SK-N-SH (cell line): Measurements from ENCODE around the gene ACSBG1. TPM values are rescaled to one million over a fixed set of nuclear protein-coding genes. Genes with fewer than 3 reads are reported as not detected.

Experiments
- CTCF ChIA-PET: fragments of 300-600, 350-600 bp; formaldehyde crosslinking; extraction: SDS; loops from one replicate; lab custom pipeline; 2021; lab: Yijun Ruan, JAX
- POLR2A ChIA-PET: fragments of 350-600 bp; sonication (Branson Sonifier 250); formaldehyde crosslinking; extraction: SDS; loops from one replicate; lab custom pipeline; 2020; ENCODE audit warnings: antibody characterized with exemption, inconsistent platforms; lab: Yijun Ruan, JAX
- DNase-seq: peaks from one replicate; pipeline ENCODE4 v3.0.0; 2012
- H2AFZ ChIP-seq: fragments of 200-600 bp; sonication (generic); 2 replicates; pipeline ENCODE4 v1.8.1; 2016; ENCODE audit warnings: antibody characterized with exemption, mild to moderate bottlenecking, low read depth
- H3F3A ChIP-seq: fragments of 200-600 bp; sonication (generic); replicated peaks from 2 replicates; pipeline ENCODE3; 2016; ENCODE audit warnings: antibody characterized with exemption, mild to moderate bottlenecking; ENCODE audit not compliant: insufficient read depth
- H3K27ac ChIP-seq, 2 experiments: fragments of 200-500 bp in 1 of 2; fragments of 200-600 bp in 1 of 2; sonication (Bioruptor generic) in 1 of 2; sonication (generic), shearing (Covaris generic) in 1 of 2; 2 replicates each; pipeline versions ENCODE4 v1.5.1 to v1.6.1; 2014 to 2016; ENCODE audit warnings: low read depth in 2 of 2, inconsistent platforms in 1 of 2, low read length in 1 of 2, mild to moderate bottlenecking in 1 of 2, mixed read lengths in 1 of 2
- H3K27me3 ChIP-seq: fragments of 200-600 bp; sonication (generic), shearing (Covaris generic); 2 replicates; pipeline ENCODE4 v1.6.1; 2016; ENCODE audit warnings: mixed run types; ENCODE audit not compliant: insufficient read depth
- H3K36me3 ChIP-seq, 2 experiments: fragments of 200-500 bp in 1 of 2; fragments of 200-600 bp in 1 of 2; sonication (Bioruptor generic) in 1 of 2; sonication (generic) in 1 of 2; replicated peaks in 1 of 2; 2 replicates each; pipeline versions ENCODE3 to v1.5.1; 2014 to 2016; ENCODE audit warnings: low read length in 1 of 2, mild to moderate bottlenecking in 1 of 2; ENCODE audit not compliant: insufficient read depth in 2 of 2, control insufficient read depth in 1 of 2
- H3K4me1 ChIP-seq, 2 experiments: fragments of 200-500 bp in 1 of 2; fragments of 200-600 bp in 1 of 2; sonication (Bioruptor generic) in 1 of 2; sonication (generic), shearing (Covaris generic) in 1 of 2; 2 replicates each; pipeline versions ENCODE4 v1.5.1 to v1.6.1; 2014 to 2016; ENCODE audit warnings: low read depth in 1 of 2, low read length in 1 of 2, mixed run types in 1 of 2; ENCODE audit not compliant: insufficient read depth in 2 of 2, control insufficient read depth in 1 of 2
- H3K4me2 ChIP-seq: fragments of 200-600 bp; sonication (generic), shearing (Covaris generic); 2 replicates; pipeline ENCODE4 v1.6.1; 2017; ENCODE audit warnings: mixed run types
- H3K4me3 ChIP-seq, 2 experiments: fragments of 200-500 bp in 1 of 2; fragments of 200-600 bp in 1 of 2; sonication (Bioruptor generic) in 1 of 2; sonication (generic), shearing (Covaris generic) in 1 of 2; 2 replicates each; pipeline versions ENCODE4 v1.5.1 to v1.8.1; 2014 to 2016; ENCODE audit warnings: low read depth in 2 of 2, inconsistent platforms in 1 of 2, low read length in 1 of 2, mild to moderate bottlenecking in 1 of 2, mixed read lengths in 1 of 2, moderate library complexity in 1 of 2
- H3K79me2 ChIP-seq: fragments of 200-600 bp; sonication (generic); 2 replicates; pipeline ENCODE4 v1.8.1; 2017; ENCODE audit warnings: mild to moderate bottlenecking; ENCODE audit not compliant: insufficient read depth
- H3K9ac ChIP-seq: fragments of 200-600 bp; sonication (generic); 2 replicates; pipeline ENCODE4 v1.6.1; 2017; ENCODE audit warnings: mixed run types
- H3K9me2 ChIP-seq: fragments of 200-600 bp; sonication (generic); 2 replicates; pipeline ENCODE4 v1.6.1; 2017; ENCODE audit warnings: mixed run types
- H3K9me3 ChIP-seq: fragments of 200-600 bp; sonication (generic); 2 replicates; pipeline ENCODE4 v1.6.1; 2017; ENCODE audit warnings: mixed run types, mild to moderate bottlenecking, moderate library complexity
- H4K20me1 ChIP-seq: fragments of 200-600 bp; sonication (generic); 2 replicates; pipeline ENCODE4 v1.6.1; 2017; ENCODE audit warnings: mild to moderate bottlenecking, mixed run types; ENCODE audit not compliant: insufficient read depth
- ELF1 ChIP-seq: IDR thresholded peaks from 2 replicates; pipeline ENCODE4 v1.4.0; 2012
- EP300 ChIP-seq, 2 experiments: IDR thresholded peaks; 2 replicates each; pipeline versions ENCODE4 v1.4.0 to v1.6.1; 2012; ENCODE audit warnings: borderline replicate concordance in 1 of 2, low read depth in 1 of 2, low read length in 1 of 2
- FOSL2 ChIP-seq: IDR thresholded peaks from 2 replicates; pipeline ENCODE4 v1.4.0; 2012; ENCODE audit warnings: low read depth, mild to moderate bottlenecking, moderate library complexity, borderline replicate concordance
- FOXJ3 ChIP-seq: sonication (generic); formaldehyde crosslinking; IDR thresholded peaks from 2 replicates; pipeline ENCODE4 v1.5.1; 2020; ENCODE audit warnings: mild to moderate bottlenecking, missing genetic modification reagents
- GABPA ChIP-seq: IDR thresholded peaks from 2 replicates; pipeline ENCODE4 v1.4.0; 2012; ENCODE audit warnings: low read depth, mild to moderate bottlenecking
- GATA2 ChIP-seq: sonication (generic); formaldehyde crosslinking; IDR thresholded peaks from 2 replicates; pipeline ENCODE4 v1.5.0; 2020; ENCODE audit warnings: mild to moderate bottlenecking, missing genetic modification reagents
- JUND ChIP-seq: IDR thresholded peaks from 2 replicates; pipeline ENCODE4 v1.4.0; 2012
- MEF2A ChIP-seq: IDR thresholded peaks from 2 replicates; pipeline ENCODE4 v1.4.0; 2012; ENCODE audit warnings: low read depth, borderline replicate concordance
- RAD21 ChIP-seq: IDR thresholded peaks from 2 replicates; pipeline ENCODE4 v1.6.1; 2012; ENCODE audit warnings: mild to moderate bottlenecking, low read length
- RCOR1 ChIP-seq: fragments of 150-350 bp; IDR thresholded peaks from 2 replicates; pipeline ENCODE4 v1.6.1; 2017; ENCODE audit warnings: antibody characterized with exemption, low read length
- RFX5 ChIP-seq: IDR thresholded peaks from 2 replicates; pipeline ENCODE4 v1.6.1; 2012; ENCODE audit warnings: mild to moderate bottlenecking, improper control_type of control experiment, low read length
- SMC3 ChIP-seq: IDR thresholded peaks from 2 replicates; pipeline ENCODE4 v1.6.1; 2012; ENCODE audit warnings: low read depth, low read length, improper control_type of control experiment
- TCF12 ChIP-seq: IDR thresholded peaks from 2 replicates; pipeline ENCODE4 v1.4.0; 2012
- TEAD4 ChIP-seq: IDR thresholded peaks from 2 replicates; pipeline ENCODE4 v1.4.0; 2012; ENCODE audit warnings: mild to moderate bottlenecking, borderline replicate concordance; ENCODE audit not compliant: insufficient read depth
- YY1 ChIP-seq: IDR thresholded peaks from 2 replicates; pipeline ENCODE4 v1.4.0; 2012; ENCODE audit warnings: low read depth, mild to moderate bottlenecking
- WGBS: methylation state at CpG from one replicate; pipeline ENCODE4 v1.1.6; 2017; ENCODE audit warnings: low lambda C conversion rate; 5-methylcytosine and 5-hydroxymethylcytosine counted together
- polyA plus RNA-seq, 3 experiments: library from polyadenylated mRNA; depleted of rRNA; stranded (reverse); fragments of >200 nt; gene quantifications; 2 replicates each; pipeline ENCODE4 v1.2.3, GENCODE V29; 2012
- TF ChIP-seq, protein P1 (sequence below): fragments of 150-350 bp; IDR thresholded peaks from 2 replicates; pipeline ENCODE4 v1.6.1; 2016; ENCODE audit warnings: mild to moderate bottlenecking, low read depth, low read length
- TF ChIP-seq, protein P2 (sequence below): IDR thresholded peaks from 2 replicates; pipeline ENCODE4; 2012
- TF ChIP-seq, protein P3 (sequence below): IDR thresholded peaks from 2 replicates; pipeline ENCODE4 v1.6.1; 2012; ENCODE audit warnings: mild to moderate bottlenecking, low read depth, low read length, moderate library complexity
- TF ChIP-seq, protein P4 (sequence below): fragments of 200-600 bp; sonication (generic); IDR thresholded peaks from 2 replicates; pipeline ENCODE4 v1.6.1; 2017; ENCODE audit warnings: antibody characterized with exemption, mild to moderate bottlenecking, moderate library complexity
- TF ChIP-seq, protein P5 (sequence below): IDR thresholded peaks from 2 replicates; pipeline ENCODE4 v1.4.0; 2012; ENCODE audit warnings: low read depth
- TF ChIP-seq, protein P6 (sequence below): IDR thresholded peaks from 2 replicates; pipeline ENCODE4 v1.4.0; 2012; ENCODE audit warnings: low read depth, borderline replicate concordance
- TF ChIP-seq, protein P7 (sequence below): IDR thresholded peaks from 2 replicates; pipeline ENCODE4 v1.4.0; 2012; ENCODE audit warnings: low read depth, borderline replicate concordance

The ACSBG1 gene
- polyA plus RNA-seq, 1 of the 3 experiments (the other 2 are of a cell fraction) = under 0.01 TPM

DNA sequence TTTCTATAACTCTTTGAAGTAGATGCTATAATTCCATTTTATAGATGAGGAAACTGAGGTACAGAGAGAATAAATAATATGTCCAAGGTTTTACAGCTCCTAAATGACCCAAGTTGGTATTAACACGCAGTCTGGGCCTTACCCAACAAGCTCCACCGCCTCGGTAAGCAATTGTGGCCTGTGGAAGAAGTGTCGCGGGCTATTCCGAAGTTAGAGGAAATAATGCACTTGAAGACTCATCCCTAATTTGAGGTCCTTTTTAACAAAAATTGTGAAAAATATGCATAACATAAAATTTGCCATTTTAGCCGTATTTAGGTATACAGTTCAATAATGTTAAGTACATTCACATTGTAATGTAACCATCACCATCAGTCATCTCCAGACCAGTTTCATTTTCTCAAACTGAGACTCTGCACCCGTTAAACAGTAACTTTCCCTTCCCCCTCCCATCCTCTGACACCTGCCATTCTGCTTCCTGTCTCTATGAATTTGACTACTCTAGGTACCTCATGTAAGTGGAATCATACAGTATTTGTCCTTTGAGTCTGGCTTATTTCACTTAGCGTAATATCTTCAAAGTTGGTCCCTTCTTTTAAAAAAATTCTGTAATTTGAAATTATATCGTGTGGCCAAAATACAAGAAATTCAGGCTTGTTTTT lies 67.0 kb downstream of the ACSBG1 start (continued):
- TF ChIP-seq, protein P1, sequence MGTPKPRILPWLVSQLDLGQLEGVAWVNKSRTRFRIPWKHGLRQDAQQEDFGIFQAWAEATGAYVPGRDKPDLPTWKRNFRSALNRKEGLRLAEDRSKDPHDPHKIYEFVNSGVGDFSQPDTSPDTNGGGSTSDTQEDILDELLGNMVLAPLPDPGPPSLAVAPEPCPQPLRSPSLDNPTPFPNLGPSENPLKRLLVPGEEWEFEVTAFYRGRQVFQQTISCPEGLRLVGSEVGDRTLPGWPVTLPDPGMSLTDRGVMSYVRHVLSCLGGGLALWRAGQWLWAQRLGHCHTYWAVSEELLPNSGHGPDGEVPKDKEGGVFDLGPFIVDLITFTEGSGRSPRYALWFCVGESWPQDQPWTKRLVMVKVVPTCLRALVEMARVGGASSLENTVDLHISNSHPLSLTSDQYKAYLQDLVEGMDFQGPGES = no peak
- TF ChIP-seq FOXJ3 (no peak), GABPA (no peak), FOSL2 (no peak), MEF2A (no peak), TEAD4 (no peak)
- TF ChIP-seq, protein P2, sequence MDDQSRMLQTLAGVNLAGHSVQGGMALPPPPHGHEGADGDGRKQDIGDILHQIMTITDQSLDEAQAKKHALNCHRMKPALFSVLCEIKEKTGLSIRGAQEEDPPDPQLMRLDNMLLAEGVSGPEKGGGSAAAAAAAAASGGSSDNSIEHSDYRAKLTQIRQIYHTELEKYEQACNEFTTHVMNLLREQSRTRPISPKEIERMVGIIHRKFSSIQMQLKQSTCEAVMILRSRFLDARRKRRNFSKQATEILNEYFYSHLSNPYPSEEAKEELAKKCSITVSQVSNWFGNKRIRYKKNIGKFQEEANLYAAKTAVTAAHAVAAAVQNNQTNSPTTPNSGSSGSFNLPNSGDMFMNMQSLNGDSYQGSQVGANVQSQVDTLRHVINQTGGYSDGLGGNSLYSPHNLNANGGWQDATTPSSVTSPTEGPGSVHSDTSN = no peak
- TF ChIP-seq, protein P3, sequence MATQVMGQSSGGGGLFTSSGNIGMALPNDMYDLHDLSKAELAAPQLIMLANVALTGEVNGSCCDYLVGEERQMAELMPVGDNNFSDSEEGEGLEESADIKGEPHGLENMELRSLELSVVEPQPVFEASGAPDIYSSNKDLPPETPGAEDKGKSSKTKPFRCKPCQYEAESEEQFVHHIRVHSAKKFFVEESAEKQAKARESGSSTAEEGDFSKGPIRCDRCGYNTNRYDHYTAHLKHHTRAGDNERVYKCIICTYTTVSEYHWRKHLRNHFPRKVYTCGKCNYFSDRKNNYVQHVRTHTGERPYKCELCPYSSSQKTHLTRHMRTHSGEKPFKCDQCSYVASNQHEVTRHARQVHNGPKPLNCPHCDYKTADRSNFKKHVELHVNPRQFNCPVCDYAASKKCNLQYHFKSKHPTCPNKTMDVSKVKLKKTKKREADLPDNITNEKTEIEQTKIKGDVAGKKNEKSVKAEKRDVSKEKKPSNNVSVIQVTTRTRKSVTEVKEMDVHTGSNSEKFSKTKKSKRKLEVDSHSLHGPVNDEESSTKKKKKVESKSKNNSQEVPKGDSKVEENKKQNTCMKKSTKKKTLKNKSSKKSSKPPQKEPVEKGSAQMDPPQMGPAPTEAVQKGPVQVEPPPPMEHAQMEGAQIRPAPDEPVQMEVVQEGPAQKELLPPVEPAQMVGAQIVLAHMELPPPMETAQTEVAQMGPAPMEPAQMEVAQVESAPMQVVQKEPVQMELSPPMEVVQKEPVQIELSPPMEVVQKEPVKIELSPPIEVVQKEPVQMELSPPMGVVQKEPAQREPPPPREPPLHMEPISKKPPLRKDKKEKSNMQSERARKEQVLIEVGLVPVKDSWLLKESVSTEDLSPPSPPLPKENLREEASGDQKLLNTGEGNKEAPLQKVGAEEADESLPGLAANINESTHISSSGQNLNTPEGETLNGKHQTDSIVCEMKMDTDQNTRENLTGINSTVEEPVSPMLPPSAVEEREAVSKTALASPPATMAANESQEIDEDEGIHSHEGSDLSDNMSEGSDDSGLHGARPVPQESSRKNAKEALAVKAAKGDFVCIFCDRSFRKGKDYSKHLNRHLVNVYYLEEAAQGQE = no peak

DNA sequence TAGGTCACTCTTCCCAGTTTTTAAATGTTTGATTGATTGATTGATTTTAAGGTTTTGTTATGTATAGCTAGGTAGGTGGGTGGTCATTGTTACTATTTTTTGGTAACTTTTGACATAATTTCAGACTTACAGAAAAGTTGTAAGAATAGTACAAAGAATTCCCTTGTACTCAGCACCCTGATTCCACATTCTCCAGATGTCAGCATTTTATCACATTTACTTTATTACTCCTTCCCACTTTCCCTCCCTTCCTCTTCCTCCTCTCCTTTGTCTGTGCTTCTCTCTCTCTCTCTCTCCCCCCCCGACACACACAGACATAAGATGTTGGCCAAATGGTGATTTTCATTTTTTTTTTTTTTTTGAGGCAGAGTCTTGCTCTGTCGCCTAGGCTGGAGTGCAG lies 70.4 kb downstream of the ACSBG1 start:
- POLR2A ChIA-PET = no interaction called here
- no peak for TF ChIP-seq SMC3
- TF ChIP-seq ELF1 = no peak
- no peak for TF ChIP-seq EP300 (IDR thresholded peaks at IDR 0.05; ENCODE audit: borderline replicate concordance in 1 of 2, low read depth in 1 of 2, low read length in 1 of 2)
- TF ChIP-seq, protein P4, sequence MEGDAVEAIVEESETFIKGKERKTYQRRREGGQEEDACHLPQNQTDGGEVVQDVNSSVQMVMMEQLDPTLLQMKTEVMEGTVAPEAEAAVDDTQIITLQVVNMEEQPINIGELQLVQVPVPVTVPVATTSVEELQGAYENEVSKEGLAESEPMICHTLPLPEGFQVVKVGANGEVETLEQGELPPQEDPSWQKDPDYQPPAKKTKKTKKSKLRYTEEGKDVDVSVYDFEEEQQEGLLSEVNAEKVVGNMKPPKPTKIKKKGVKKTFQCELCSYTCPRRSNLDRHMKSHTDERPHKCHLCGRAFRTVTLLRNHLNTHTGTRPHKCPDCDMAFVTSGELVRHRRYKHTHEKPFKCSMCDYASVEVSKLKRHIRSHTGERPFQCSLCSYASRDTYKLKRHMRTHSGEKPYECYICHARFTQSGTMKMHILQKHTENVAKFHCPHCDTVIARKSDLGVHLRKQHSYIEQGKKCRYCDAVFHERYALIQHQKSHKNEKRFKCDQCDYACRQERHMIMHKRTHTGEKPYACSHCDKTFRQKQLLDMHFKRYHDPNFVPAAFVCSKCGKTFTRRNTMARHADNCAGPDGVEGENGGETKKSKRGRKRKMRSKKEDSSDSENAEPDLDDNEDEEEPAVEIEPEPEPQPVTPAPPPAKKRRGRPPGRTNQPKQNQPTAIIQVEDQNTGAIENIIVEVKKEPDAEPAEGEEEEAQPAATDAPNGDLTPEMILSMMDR = no peak
- no peak for TF ChIP-seq YY1
- no peak for TF ChIP-seq JUND
- TF ChIP-seq TCF12 = no peak
- no peak for TF ChIP-seq FOSL2
- TF ChIP-seq RCOR1 = no peak
- no peak for TF ChIP-seq RAD21
- TF ChIP-seq, protein P5, sequence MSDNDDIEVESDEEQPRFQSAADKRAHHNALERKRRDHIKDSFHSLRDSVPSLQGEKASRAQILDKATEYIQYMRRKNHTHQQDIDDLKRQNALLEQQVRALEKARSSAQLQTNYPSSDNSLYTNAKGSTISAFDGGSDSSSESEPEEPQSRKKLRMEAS = no peak
- TF ChIP-seq, protein P6, sequence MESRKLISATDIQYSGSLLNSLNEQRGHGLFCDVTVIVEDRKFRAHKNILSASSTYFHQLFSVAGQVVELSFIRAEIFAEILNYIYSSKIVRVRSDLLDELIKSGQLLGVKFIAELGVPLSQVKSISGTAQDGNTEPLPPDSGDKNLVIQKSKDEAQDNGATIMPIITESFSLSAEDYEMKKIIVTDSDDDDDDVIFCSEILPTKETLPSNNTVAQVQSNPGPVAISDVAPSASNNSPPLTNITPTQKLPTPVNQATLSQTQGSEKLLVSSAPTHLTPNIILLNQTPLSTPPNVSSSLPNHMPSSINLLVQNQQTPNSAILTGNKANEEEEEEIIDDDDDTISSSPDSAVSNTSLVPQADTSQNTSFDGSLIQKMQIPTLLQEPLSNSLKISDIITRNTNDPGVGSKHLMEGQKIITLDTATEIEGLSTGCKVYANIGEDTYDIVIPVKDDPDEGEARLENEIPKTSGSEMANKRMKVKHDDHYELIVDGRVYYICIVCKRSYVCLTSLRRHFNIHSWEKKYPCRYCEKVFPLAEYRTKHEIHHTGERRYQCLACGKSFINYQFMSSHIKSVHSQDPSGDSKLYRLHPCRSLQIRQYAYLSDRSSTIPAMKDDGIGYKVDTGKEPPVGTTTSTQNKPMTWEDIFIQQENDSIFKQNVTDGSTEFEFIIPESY = no peak
- TF ChIP-seq, protein P7, sequence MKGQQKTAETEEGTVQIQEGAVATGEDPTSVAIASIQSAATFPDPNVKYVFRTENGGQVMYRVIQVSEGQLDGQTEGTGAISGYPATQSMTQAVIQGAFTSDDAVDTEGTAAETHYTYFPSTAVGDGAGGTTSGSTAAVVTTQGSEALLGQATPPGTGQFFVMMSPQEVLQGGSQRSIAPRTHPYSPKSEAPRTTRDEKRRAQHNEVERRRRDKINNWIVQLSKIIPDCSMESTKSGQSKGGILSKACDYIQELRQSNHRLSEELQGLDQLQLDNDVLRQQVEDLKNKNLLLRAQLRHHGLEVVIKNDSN = no peak
- TF ChIP-seq RFX5 = no peak
- TF ChIP-seq GATA2 (CRISPR knock-in tag) = no peak

More for the DNA sequence above, 70.4 kb downstream of the ACSBG1 start:
- WGBS = 97% methylated on average over 2 of the region's 2 CpGs
- Histone ChIP-seq H3K9me3 (no peaks in the 10 kb centered on the region), H4K20me1 (no peaks in the 10 kb centered on the region), H3F3A (peaks cover 3% of the 10 kb centered on the region), H3K79me2 (no peaks in the 10 kb centered on the region), H2AFZ (no peak overlapping the region), H3K9ac (no peak overlapping the region), H3K9me2 (no peaks in the 10 kb centered on the region), H3K27me3 (no peaks in the 10 kb centered on the region), H3K27ac (no peak overlapping the region), H3K4me1 (no peaks in the 10 kb centered on the region), H3K4me2 (no peak overlapping the region), H3K36me3 (peaks cover 55 to 58% of the 10 kb centered on the region in 2 experiments), H3K4me3 (no peak overlapping the region)
- no peak for DNase-seq
- CTCF ChIA-PET = no interaction called here
